NK-92 treated with Interleukin-12 subunit alpha and Interleukin-12 subunit beta, amount 100 ng/mL, for 24 hours (cell line): Measurements from ENCODE around the gene CAND1.
A peak's percentile ranks its signal among the peaks of the same experiment; 100 is the strongest.

Source experiments
- DNase-seq: peaks from one replicate; lab custom pipeline; 2025; lab: John Stamatoyannopoulos, UW

CAND1 gene

GRCh38 chr12:67268896-67269632 is at the start of gene CAND1:
Gene CAND1, plus strand, starts transcription at chr12:67269358. Its CDS starts 360 bp downstream, at chr12:67269718.
- peak; percentile 88 for DNase-seq

- DNase-seq: no peak
Observed at GRCh38 chr12:67220065-67220464, 49.1 kb upstream of the CAND1 start.

- DNase-seq: no peak
Observed at GRCh38 chr12:67222302-67222701, 46.9 kb upstream of the CAND1 start.

GRCh38 chr12:67223225-67223624 is 45.9 kb upstream of the CAND1 start:
- no peak for DNase-seq

- DNase-seq: no peak
Observed at GRCh38 chr12:67237231-67237630, 31.9 kb upstream of the CAND1 start.

GRCh38 chr12:67239061-67239460 is 30.1 kb upstream of the CAND1 start:
- DNase-seq: no peak

GRCh38 chr12:67241482-67241881 is 27.7 kb upstream of the CAND1 start:
- DNase-seq: no peak

GRCh38 chr12:67243260-67243659 is 25.9 kb upstream of the CAND1 start:
- DNase-seq: no peak

- no peak for DNase-seq
Observed at GRCh38 chr12:67245571-67245970, 23.6 kb upstream of the CAND1 start.

- DNase-seq: no peak
Observed at GRCh38 chr12:67251012-67251411, 18.1 kb upstream of the CAND1 start.

GRCh38 chr12:67254372-67255026 is 14.7 kb upstream of the CAND1 start:
- DNase-seq: no peak

- no peak for DNase-seq
Observed at GRCh38 chr12:67256649-67257048, 12.5 kb upstream of the CAND1 start.

- DNase-seq: no peak
Observed at GRCh38 chr12:67263471-67263870, 5.7 kb upstream of the CAND1 start.

- DNase-seq: peak; percentile 83
Observed at GRCh38 chr12:67268335-67268895, 743 bp upstream of the CAND1 start.

- peak; percentile 61 for DNase-seq
Observed at GRCh38 chr12:67269633-67270573, 745 bp downstream of the CAND1 start.

- no peak for DNase-seq
Observed at GRCh38 chr12:67270622-67271021, 1.5 kb downstream of the CAND1 start.

GRCh38 chr12:67271976-67272375 is 2.8 kb downstream of the CAND1 start:
- no peak for DNase-seq

- no peak for DNase-seq
Observed at GRCh38 chr12:67274186-67274585, 5.0 kb downstream of the CAND1 start.

GRCh38 chr12:67275380-67275913 is 6.3 kb downstream of the CAND1 start:
- DNase-seq: no peak

GRCh38 chr12:67276421-67276820 is 7.3 kb downstream of the CAND1 start:
- no peak for DNase-seq

GRCh38 chr12:67279637-67280036 is 10.5 kb downstream of the CAND1 start:
- no peak for DNase-seq

GRCh38 chr12:67280088-67280487 is 10.9 kb downstream of the CAND1 start:
- DNase-seq: no peak
